GM23338 (cell line): ENCODE results near the gene CEP170B. TPM values are rescaled to one million over a fixed set of nuclear protein-coding genes. Genes with fewer than 3 reads are reported as not detected.

Experiments used
- ATAC-seq: fragments of 200-7000 bp; cut with Tn5 transposase; 3 replicates; pipeline ENCODE4 v1.9.1; 2020
- DNase-seq: peaks from one replicate; pipeline ENCODE4 v3.0.0-alpha.2; 2015; ENCODE audit warnings: low spot score
- H2AFZ ChIP-seq: fragments of 200-600 bp; sonication (generic); 2 replicates; pipeline ENCODE4 v1.8.0; 2016; ENCODE audit warnings: antibody characterized with exemption, mild to moderate bottlenecking, moderate library complexity
- H3F3A ChIP-seq: fragments of 200-600 bp; sonication (generic); replicated peaks from 2 replicates; pipeline ENCODE4 v1.8.0; 2017; ENCODE audit warnings: antibody characterized with exemption, mixed run types, low read depth
- H3K27ac ChIP-seq: fragments of 200-600 bp; sonication (generic); 2 replicates; pipeline ENCODE4 v1.6.1; 2016; ENCODE audit warnings: low read depth
- H3K27me3 ChIP-seq: fragments of 200-600 bp; sonication (generic); 2 replicates; pipeline ENCODE4 v1.8.0; 2016; ENCODE audit warnings: mild to moderate bottlenecking, mixed run types, moderate library complexity; ENCODE audit not compliant: insufficient read depth
- H3K36me3 ChIP-seq: fragments of 200-600 bp; sonication (generic); 2 replicates; pipeline ENCODE4 v1.8.0; 2016; ENCODE audit warnings: mild to moderate bottlenecking; ENCODE audit not compliant: insufficient read depth
- H3K4me1 ChIP-seq: fragments of 200-600 bp; sonication (generic); 2 replicates; pipeline ENCODE4 v1.8.0; 2016; ENCODE audit warnings: mild to moderate bottlenecking, moderate library complexity; ENCODE audit not compliant: insufficient read depth
- H3K4me2 ChIP-seq: fragments of 200-600 bp; sonication (generic); 2 replicates; pipeline ENCODE4 v1.7.1; 2017; ENCODE audit warnings: mixed run types
- H3K4me3 ChIP-seq: fragments of 200-600 bp; sonication (generic); 2 replicates; pipeline ENCODE4 v1.6.1; 2016; ENCODE audit warnings: mixed run types
- H3K79me2 ChIP-seq: fragments of 200-600 bp; sonication (generic); replicated peaks from 2 replicates; pipeline ENCODE4 v1.8.0; 2017; ENCODE audit warnings: mild to moderate bottlenecking; ENCODE audit not compliant: insufficient read depth
- H3K9me2 ChIP-seq: fragments of 200-600 bp; sonication (generic); 2 replicates; pipeline ENCODE4 v1.8.0; 2017; ENCODE audit not compliant: insufficient read depth
- H4K20me1 ChIP-seq: fragments of 200-600 bp; sonication (generic); replicated peaks from 2 replicates; pipeline ENCODE4 v1.8.0; 2017; ENCODE audit warnings: mild to moderate bottlenecking; ENCODE audit not compliant: insufficient read depth
- H3K27ac Mint-ChIP-seq: 2 replicates; pipeline ENCODE4 v1.8.0; 2020; ENCODE audit warnings: inconsistent platforms, mild to moderate bottlenecking, moderate library complexity, mixed read lengths
- H3K27me3 Mint-ChIP-seq: 3 replicates; pipeline ENCODE4 v1.8.0; 2022; ENCODE audit warnings: low read depth, mild to moderate bottlenecking, moderate library complexity, mixed read lengths, inconsistent platforms; ENCODE audit not compliant: insufficient read depth, poor library complexity
- H3K36me3 Mint-ChIP-seq: 3 replicates; pipeline ENCODE4 v1.8.0; 2021; ENCODE audit warnings: low read depth, mild to moderate bottlenecking, inconsistent platforms, moderate library complexity, mixed read lengths
- H3K4me1 Mint-ChIP-seq: 3 replicates; pipeline ENCODE4 v1.8.0; 2020; ENCODE audit warnings: mild to moderate bottlenecking, inconsistent platforms, mixed read lengths
- H3K4me3 Mint-ChIP-seq: 3 replicates; pipeline ENCODE4 v1.8.0; 2021; ENCODE audit warnings: moderate library complexity, mild to moderate bottlenecking, inconsistent platforms, mixed read lengths
- H3K9me3 Mint-ChIP-seq: 3 replicates; pipeline ENCODE4 v1.8.0; 2020; ENCODE audit warnings: moderate library complexity, mild to moderate bottlenecking, inconsistent platforms, mixed read lengths
- CREB1 ChIP-seq: fragments of 250-450 bp; sonication (Bioruptor Pico); IDR thresholded peaks from 2 replicates; pipeline ENCODE4 v1.5.0; 2020; ENCODE audit warnings: low read depth, mild to moderate bottlenecking, moderate library complexity
- ETS1 ChIP-seq: IDR thresholded peaks from 2 replicates; pipeline ENCODE4 v1.6.1; 2016; ENCODE audit warnings: antibody characterized with exemption
- EZH2 ChIP-seq: fragments of 200-600 bp; sonication (generic); IDR thresholded peaks from one replicate; pipeline ENCODE4 v1.8.0; 2017; ENCODE audit warnings: antibody characterized with exemption, mild to moderate bottlenecking, low read depth; ENCODE audit not compliant: unreplicated experiment
- EZH2phosphoT487 ChIP-seq: fragments of 200-600 bp; sonication (generic); IDR thresholded peaks from one replicate; pipeline ENCODE4 v1.8.1; 2018; ENCODE audit warnings: antibody characterized with exemption; ENCODE audit not compliant: unreplicated experiment
- POLR2AphosphoS5 ChIP-seq: IDR thresholded peaks from 2 replicates; pipeline ENCODE4 v1.6.1; 2016; ENCODE audit warnings: antibody characterized with exemption, low read depth
- STAT1 ChIP-seq: IDR thresholded peaks from one replicate; pipeline ENCODE4 v1.6.1; 2016; ENCODE audit warnings: antibody characterized with exemption; ENCODE audit not compliant: unreplicated experiment
- ZNF114 ChIP-seq: fragments of 250-450 bp; sonication (Bioruptor Pico); IDR thresholded peaks from 2 replicates; pipeline ENCODE4 v1.5.0; 2020; ENCODE audit warnings: mild to moderate bottlenecking, moderate library complexity
- ZNF331 ChIP-seq: fragments of 250-450 bp; sonication (Bioruptor Pico); IDR thresholded peaks from 2 replicates; pipeline ENCODE4 v1.5.0; 2020; ENCODE audit warnings: low read depth, mild to moderate bottlenecking, moderate library complexity
- polyA plus RNA-seq: library from polyadenylated mRNA; unstranded; fragments of >200 nt; fragmentation: Nextera tagmentation; extraction: Ambion mirVana; gene quantifications from 2 replicates; pipeline ENCODE4 v1.2.1, GENCODE V29; 2016
- total RNA-seq: library from RNA; depleted of rRNA; stranded (reverse); fragments of >200 nt; shearing (Covaris generic); gene quantifications from 2 replicates; pipeline ENCODE4 v1.2.3, GENCODE V29; 2014
- TF ChIP-seq, protein P1 (sequence below): fragments of 250-450 bp; sonication (Bioruptor Pico); IDR thresholded peaks from 2 replicates; pipeline ENCODE4 v1.5.0; 2020; ENCODE audit warnings: mild to moderate bottlenecking, moderate library complexity
- TF ChIP-seq, protein P2 (sequence below): IDR thresholded peaks from one replicate; pipeline ENCODE4 v1.6.1; 2018; ENCODE audit warnings: antibody characterized with exemption; ENCODE audit not compliant: unreplicated experiment

The CEP170B gene
- total and polyA plus RNA-seq, 2 experiments from 2014 or later: 4.6 to 37.1 TPM

GRCh38 chr14:104868060-104868740 lies 3.1 kb downstream of the CEP170B start (continued):
- TF ChIP-seq EZH2 (no peak), ETS1 (no peak), ZNF331 (no peak), ZNF114 (no peak)
- TF ChIP-seq, protein P1, sequence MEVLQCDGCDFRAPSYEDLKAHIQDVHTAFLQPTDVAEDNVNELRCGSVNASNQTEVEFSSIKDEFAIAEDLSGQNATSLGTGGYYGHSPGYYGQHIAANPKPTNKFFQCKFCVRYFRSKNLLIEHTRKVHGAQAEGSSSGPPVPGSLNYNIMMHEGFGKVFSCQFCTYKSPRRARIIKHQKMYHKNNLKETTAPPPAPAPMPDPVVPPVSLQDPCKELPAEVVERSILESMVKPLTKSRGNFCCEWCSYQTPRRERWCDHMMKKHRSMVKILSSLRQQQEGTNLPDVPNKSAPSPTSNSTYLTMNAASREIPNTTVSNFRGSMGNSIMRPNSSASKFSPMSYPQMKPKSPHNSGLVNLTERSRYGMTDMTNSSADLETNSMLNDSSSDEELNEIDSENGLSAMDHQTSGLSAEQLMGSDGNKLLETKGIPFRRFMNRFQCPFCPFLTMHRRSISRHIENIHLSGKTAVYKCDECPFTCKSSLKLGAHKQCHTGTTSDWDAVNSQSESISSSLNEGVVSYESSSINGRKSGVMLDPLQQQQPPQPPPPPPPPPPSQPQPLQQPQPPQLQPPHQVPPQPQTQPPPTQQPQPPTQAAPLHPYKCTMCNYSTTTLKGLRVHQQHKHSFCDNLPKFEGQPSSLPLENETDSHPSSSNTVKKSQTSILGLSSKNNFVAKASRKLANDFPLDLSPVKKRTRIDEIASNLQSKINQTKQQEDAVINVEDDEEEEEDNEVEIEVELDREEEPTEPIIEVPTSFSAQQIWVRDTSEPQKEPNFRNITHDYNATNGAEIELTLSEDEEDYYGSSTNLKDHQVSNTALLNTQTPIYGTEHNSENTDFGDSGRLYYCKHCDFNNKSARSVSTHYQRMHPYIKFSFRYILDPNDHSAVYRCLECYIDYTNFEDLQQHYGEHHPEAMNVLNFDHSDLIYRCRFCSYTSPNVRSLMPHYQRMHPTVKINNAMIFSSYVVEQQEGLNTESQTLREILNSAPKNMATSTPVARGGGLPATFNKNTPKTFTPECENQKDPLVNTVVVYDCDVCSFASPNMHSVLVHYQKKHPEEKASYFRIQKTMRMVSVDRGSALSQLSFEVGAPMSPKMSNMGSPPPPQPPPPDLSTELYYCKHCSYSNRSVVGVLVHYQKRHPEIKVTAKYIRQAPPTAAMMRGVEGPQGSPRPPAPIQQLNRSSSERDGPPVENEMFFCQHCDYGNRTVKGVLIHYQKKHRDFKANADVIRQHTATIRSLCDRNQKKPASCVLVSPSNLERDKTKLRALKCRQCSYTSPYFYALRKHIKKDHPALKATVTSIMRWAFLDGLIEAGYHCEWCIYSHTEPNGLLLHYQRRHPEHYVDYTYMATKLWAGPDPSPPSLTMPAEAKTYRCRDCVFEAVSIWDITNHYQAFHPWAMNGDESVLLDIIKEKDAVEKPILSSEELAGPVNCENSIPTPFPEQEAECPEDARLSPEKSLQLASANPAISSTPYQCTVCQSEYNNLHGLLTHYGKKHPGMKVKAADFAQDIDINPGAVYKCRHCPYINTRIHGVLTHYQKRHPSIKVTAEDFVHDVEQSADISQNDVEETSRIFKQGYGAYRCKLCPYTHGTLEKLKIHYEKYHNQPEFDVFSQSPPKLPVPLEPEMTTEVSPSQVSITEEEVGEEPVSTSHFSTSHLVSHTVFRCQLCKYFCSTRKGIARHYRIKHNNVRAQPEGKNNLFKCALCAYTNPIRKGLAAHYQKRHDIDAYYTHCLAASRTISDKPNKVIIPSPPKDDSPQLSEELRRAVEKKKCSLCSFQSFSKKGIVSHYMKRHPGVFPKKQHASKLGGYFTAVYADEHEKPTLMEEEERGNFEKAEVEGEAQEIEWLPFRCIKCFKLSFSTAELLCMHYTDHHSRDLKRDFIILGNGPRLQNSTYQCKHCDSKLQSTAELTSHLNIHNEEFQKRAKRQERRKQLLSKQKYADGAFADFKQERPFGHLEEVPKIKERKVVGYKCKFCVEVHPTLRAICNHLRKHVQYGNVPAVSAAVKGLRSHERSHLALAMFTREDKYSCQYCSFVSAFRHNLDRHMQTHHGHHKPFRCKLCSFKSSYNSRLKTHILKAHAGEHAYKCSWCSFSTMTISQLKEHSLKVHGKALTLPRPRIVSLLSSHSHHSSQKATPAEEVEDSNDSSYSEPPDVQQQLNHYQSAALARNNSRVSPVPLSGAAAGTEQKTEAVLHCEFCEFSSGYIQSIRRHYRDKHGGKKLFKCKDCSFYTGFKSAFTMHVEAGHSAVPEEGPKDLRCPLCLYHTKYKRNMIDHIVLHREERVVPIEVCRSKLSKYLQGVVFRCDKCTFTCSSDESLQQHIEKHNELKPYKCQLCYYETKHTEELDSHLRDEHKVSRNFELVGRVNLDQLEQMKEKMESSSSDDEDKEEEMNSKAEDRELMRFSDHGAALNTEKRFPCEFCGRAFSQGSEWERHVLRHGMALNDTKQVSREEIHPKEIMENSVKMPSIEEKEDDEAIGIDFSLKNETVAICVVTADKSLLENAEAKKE (CRISPR knock-in tag): no peak

GRCh38 chr14:104868811-104869572 lies 3.9 kb downstream of the CEP170B start:
- no peak overlapping the region for H3K27ac Mint-ChIP-seq
- no peak for TF ChIP-seq EZH2
- no peak for TF ChIP-seq POLR2AphosphoS5
- TF ChIP-seq, protein P2, sequence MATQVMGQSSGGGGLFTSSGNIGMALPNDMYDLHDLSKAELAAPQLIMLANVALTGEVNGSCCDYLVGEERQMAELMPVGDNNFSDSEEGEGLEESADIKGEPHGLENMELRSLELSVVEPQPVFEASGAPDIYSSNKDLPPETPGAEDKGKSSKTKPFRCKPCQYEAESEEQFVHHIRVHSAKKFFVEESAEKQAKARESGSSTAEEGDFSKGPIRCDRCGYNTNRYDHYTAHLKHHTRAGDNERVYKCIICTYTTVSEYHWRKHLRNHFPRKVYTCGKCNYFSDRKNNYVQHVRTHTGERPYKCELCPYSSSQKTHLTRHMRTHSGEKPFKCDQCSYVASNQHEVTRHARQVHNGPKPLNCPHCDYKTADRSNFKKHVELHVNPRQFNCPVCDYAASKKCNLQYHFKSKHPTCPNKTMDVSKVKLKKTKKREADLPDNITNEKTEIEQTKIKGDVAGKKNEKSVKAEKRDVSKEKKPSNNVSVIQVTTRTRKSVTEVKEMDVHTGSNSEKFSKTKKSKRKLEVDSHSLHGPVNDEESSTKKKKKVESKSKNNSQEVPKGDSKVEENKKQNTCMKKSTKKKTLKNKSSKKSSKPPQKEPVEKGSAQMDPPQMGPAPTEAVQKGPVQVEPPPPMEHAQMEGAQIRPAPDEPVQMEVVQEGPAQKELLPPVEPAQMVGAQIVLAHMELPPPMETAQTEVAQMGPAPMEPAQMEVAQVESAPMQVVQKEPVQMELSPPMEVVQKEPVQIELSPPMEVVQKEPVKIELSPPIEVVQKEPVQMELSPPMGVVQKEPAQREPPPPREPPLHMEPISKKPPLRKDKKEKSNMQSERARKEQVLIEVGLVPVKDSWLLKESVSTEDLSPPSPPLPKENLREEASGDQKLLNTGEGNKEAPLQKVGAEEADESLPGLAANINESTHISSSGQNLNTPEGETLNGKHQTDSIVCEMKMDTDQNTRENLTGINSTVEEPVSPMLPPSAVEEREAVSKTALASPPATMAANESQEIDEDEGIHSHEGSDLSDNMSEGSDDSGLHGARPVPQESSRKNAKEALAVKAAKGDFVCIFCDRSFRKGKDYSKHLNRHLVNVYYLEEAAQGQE: no peak
- no peak for TF ChIP-seq CREB1 (CRISPR knock-in tag)
- no peak for TF ChIP-seq EZH2phosphoT487
- no peak for TF ChIP-seq ZNF331
- TF ChIP-seq STAT1: no peak
- no peak for TF ChIP-seq ZNF114
- H3K27me3 Mint-ChIP-seq: peaks cover 22% of the 10 kb centered on the region
- Histone ChIP-seq H3K4me1 (no peaks in the 10 kb centered on the region; the same call in 1 of the 2 replicates), H3K4me3 (no peak overlapping the region), H3F3A (peaks cover 5% of the 10 kb centered on the region; the same call in 1 of the 2 replicates), H3K4me2 (no peak overlapping the region), H2AFZ (no peak overlapping the region), H3K27me3 (no peaks in the 10 kb centered on the region), H3K9me2 (no peaks in the 10 kb centered on the region), H3K36me3 (no peaks in the 10 kb centered on the region), H3K79me2 (peaks cover 35% of the 10 kb centered on the region), H3K27ac (no peak overlapping the region), H4K20me1 (peaks cover 11% of the 10 kb centered on the region; the same call in 1 of the 2 replicates)
- H3K4me3 Mint-ChIP-seq: no peak overlapping the region
- ATAC-seq (no peak), DNase-seq (no peak)
- H3K9me3 Mint-ChIP-seq: no peaks in the 10 kb centered on the region
- no peaks in the 10 kb centered on the region; the same call in 2 of the 3 replicates for H3K36me3 Mint-ChIP-seq
- peaks cover 26% of the 10 kb centered on the region for H3K4me1 Mint-ChIP-seq
